Muscle layer of colon (tissue), 2 donors: Measurements from ENCODE around the gene ERF.

ENCODE experiments used
- H3K27ac ChIP-seq: one replicate; pipeline ENCODE4 v1.7.0; 2013; ENCODE audit warnings: low read depth, mild to moderate bottlenecking, low read length, moderate library complexity
- H3K27me3 ChIP-seq, 2 donors: one replicate each; pipeline ENCODE4 v1.7.0; 2013; ENCODE audit warnings: low read length in 2 of 2, mild to moderate bottlenecking in 2 of 2; ENCODE audit not compliant: insufficient read depth in 2 of 2, control insufficient read depth in 1 of 2
- H3K36me3 ChIP-seq: one replicate; pipeline ENCODE4 v1.7.0; 2013; ENCODE audit warnings: mild to moderate bottlenecking, low read length; ENCODE audit not compliant: insufficient read depth
- H3K4me1 ChIP-seq: one replicate; pipeline ENCODE4 v1.7.0; 2013; ENCODE audit warnings: mild to moderate bottlenecking, low read length; ENCODE audit not compliant: insufficient read depth
- H3K4me3 ChIP-seq, 2 donors: one replicate each; pipeline ENCODE4 v1.7.0; 2013; ENCODE audit warnings: low read length in 2 of 2, low read depth in 1 of 2, mild to moderate bottlenecking in 1 of 2, moderate library complexity in 1 of 2
- H3K9ac ChIP-seq: one replicate; pipeline ENCODE4 v1.7.0; 2013; ENCODE audit warnings: low read length
- H3K9me3 ChIP-seq: one replicate; pipeline ENCODE4 v1.7.0; 2013; ENCODE audit warnings: mild to moderate bottlenecking, low read length
- donor health status: abdominal sarcoma.
- donor health status: Adenocarcinoma of cecum.

The ERF gene

GRCh38 chr19:42285988-42286348 is 31.0 kb upstream of the ERF start:
- Histone ChIP-seq H3K4me3 (peak overlapping the region in 1 of 2 donors; percentile 71), H3K9ac (peak overlapping the region; percentile 61), H3K27me3 (no peaks in the 10 kb centered on the region), H3K9me3 (no peaks in the 10 kb centered on the region), H3K27ac (peak overlapping the region; percentile 96), H3K4me1 (peaks cover 45% of the 10 kb centered on the region), H3K36me3 (peaks cover 39% of the 10 kb centered on the region)

GRCh38 chr19:42285541-42285941 is 30.6 kb upstream of the ERF start:
- Histone ChIP-seq H3K4me1 (peaks cover 45% of the 10 kb centered on the region), H3K4me3 (peak overlapping the region; percentile 4 to 71), H3K9me3 (no peaks in the 10 kb centered on the region), H3K36me3 (peaks cover 35% of the 10 kb centered on the region), H3K27ac (peak overlapping the region; percentile 96), H3K27me3 (no peaks in the 10 kb centered on the region), H3K9ac (peak overlapping the region; percentile 61)

GRCh38 chr19:42284591-42285341 is 29.8 kb upstream of the ERF start:
- no peaks in the 10 kb centered on the region for H3K9me3 ChIP-seq
- H3K27me3 ChIP-seq, result no peaks in the 10 kb centered on the region
- peak overlapping the region; percentile 69 to 71 for H3K4me3 ChIP-seq
- H3K4me1 ChIP-seq, result peaks cover 45% of the 10 kb centered on the region
- H3K27ac ChIP-seq, result peak overlapping the region; percentile 96
- H3K36me3 ChIP-seq, result peaks cover 28% of the 10 kb centered on the region
- peak overlapping the region; percentile 45 for H3K9ac ChIP-seq

- peaks cover 52% of the 10 kb centered on the region for H3K4me1 ChIP-seq
- no peak overlapping the region for H3K27ac ChIP-seq
- no peak overlapping the region for H3K4me3 ChIP-seq
- peaks cover 22% of the 10 kb centered on the region for H3K36me3 ChIP-seq
- H3K9ac ChIP-seq, result no peak overlapping the region
- H3K9me3 ChIP-seq, result no peaks in the 10 kb centered on the region
- no peaks in the 10 kb centered on the region for H3K27me3 ChIP-seq
These were observed 29.2 kb upstream of the ERF start for GRCh38 chr19:42284066-42284501.

- no peaks in the 10 kb centered on the region for H3K27me3 ChIP-seq
- H3K9me3 ChIP-seq, result no peaks in the 10 kb centered on the region
- peaks cover 59% of the 10 kb centered on the region for H3K4me1 ChIP-seq
- H3K36me3 ChIP-seq, result peaks cover 15% of the 10 kb centered on the region
- H3K4me3 ChIP-seq, result peak overlapping the region; percentile 21 to 55
- H3K27ac ChIP-seq, result peak overlapping the region; percentile 87
- peak overlapping the region; percentile 51 for H3K9ac ChIP-seq
These were observed 28.5 kb upstream of the ERF start for GRCh38 chr19:42283188-42284065.

- H3K9ac ChIP-seq, result peak overlapping the region; percentile 51
- no peaks in the 10 kb centered on the region for H3K27me3 ChIP-seq
- peak overlapping the region; percentile 87 for H3K27ac ChIP-seq
- peaks cover 65% of the 10 kb centered on the region for H3K4me1 ChIP-seq
- peaks cover 9% of the 10 kb centered on the region for H3K36me3 ChIP-seq
- H3K4me3 ChIP-seq, result peak overlapping the region in 1 of 2 donors; percentile 55
- no peaks in the 10 kb centered on the region for H3K9me3 ChIP-seq
These were observed 27.9 kb upstream of the ERF start for GRCh38 chr19:42282819-42283187.

- Histone ChIP-seq H3K27me3 (no peaks in the 10 kb centered on the region), H3K4me3 (peak overlapping the region in 1 of 2 donors; percentile 19), H3K9me3 (no peaks in the 10 kb centered on the region), H3K36me3 (peaks cover 2% of the 10 kb centered on the region), H3K27ac (peak overlapping the region; percentile 81), H3K9ac (peak overlapping the region; percentile 44), H3K4me1 (peaks cover 72% of the 10 kb centered on the region)
These were observed 27.2 kb upstream of the ERF start for GRCh38 chr19:42281827-42282762.

GRCh38 chr19:42281146-42281826 is 26.4 kb upstream of the ERF start:
- no peaks in the 10 kb centered on the region for H3K9me3 ChIP-seq
- H3K4me1 ChIP-seq, result peaks cover 72% of the 10 kb centered on the region
- no peaks in the 10 kb centered on the region for H3K36me3 ChIP-seq
- peak overlapping the region; percentile 81 for H3K27ac ChIP-seq
- H3K4me3 ChIP-seq, result peak overlapping the region; percentile 9 to 19
- H3K9ac ChIP-seq, result peak overlapping the region; percentile 44
- no peaks in the 10 kb centered on the region for H3K27me3 ChIP-seq

- H3K9ac ChIP-seq, result no peak overlapping the region
These were observed 25.9 kb upstream of the ERF start for GRCh38 chr19:42280815-42281145.

GRCh38 chr19:42279902-42280814 is 25.2 kb upstream of the ERF start:
- Histone ChIP-seq H3K9ac (peak overlapping the region; percentile 66), H3K27me3 (no peaks in the 10 kb centered on the region), H3K4me1 (peaks cover 63% of the 10 kb centered on the region), H3K36me3 (peaks cover 2% of the 10 kb centered on the region), H3K9me3 (no peaks in the 10 kb centered on the region), H3K4me3 (peak overlapping the region; percentile 74 to 90), H3K27ac (peak overlapping the region; percentile 95)

More at GRCh38 chr19:42280815-42281145, 25.9 kb upstream of the ERF start:
- H3K27me3 ChIP-seq, result no peaks in the 10 kb centered on the region
- H3K4me1 ChIP-seq, result peaks cover 67% of the 10 kb centered on the region
- H3K4me3 ChIP-seq, result peak overlapping the region; percentile 74 to 90
- no peaks in the 10 kb centered on the region for H3K9me3 ChIP-seq
- H3K27ac ChIP-seq, result peak overlapping the region; percentile 95
- H3K36me3 ChIP-seq, result no peaks in the 10 kb centered on the region
